COR-L47 (cell line): ENCODE data around the gene USP36.
"Not testable (repeated sequence)": the region's sequence is repeated elsewhere in the genome, so short reads cannot be mapped to it uniquely, and the experiment has no call there.

Experiments used
- DNase-seq: peaks from one replicate; lab custom pipeline; 2025; lab: John Stamatoyannopoulos, UW

Gene USP36

GRCh38 chr17:78840780-78841611 is at the start of gene USP36:
Gene USP36, minus strand, starts transcription at chr17:78840814. Its CDS starts 4,451 bp downstream, at chr17:78836363.
- DNase-seq: peak; percentile 100

DNA sequence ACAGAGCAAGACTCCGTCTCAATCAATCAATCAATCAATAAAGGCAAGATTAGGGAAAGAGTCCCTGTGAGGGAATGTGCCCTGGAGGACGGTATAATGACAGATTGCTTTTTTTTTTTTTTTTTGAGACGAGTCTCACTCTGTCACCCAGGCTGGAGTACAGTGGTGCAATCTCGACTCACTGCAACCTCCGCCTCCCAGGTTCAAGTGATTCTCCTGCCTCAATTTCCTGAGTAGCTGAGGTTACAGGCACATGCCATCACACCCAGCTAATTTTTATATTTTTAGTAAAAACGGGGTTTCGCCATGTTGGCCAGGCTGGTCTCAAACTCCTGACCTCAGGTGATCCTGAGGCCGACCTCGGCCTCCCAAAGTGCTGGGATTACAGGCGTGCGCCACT is 49.5 kb upstream of the USP36 start:
- not testable (repeated sequence) for DNase-seq

GRCh38 chr17:78889531-78889930 is 48.9 kb upstream of the USP36 start:
- DNase-seq: no peak

GRCh38 chr17:78888941-78889518 is 48.4 kb upstream of the USP36 start:
- DNase-seq: peak; percentile 88

DNA sequence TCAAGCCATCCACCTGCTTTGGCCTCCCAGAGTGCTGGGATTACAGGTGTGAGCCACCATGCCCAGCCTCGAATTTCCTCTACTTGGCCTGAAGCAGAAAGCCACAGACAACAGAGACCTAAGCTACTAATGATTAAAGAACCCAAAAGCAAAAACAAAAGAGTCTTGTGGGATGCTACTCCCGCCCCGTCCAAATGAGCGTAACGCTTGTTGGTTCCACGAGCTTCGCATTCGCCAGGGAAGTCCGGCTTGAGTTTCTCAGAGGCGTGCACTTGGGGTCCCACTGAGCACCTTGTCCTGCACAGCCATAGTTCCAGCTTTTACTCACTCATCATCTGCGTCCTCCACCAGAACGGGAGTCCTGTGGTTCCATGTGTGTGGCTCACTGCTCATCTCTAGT is 46.3 kb upstream of the USP36 start:
- DNase-seq: no peak

DNA sequence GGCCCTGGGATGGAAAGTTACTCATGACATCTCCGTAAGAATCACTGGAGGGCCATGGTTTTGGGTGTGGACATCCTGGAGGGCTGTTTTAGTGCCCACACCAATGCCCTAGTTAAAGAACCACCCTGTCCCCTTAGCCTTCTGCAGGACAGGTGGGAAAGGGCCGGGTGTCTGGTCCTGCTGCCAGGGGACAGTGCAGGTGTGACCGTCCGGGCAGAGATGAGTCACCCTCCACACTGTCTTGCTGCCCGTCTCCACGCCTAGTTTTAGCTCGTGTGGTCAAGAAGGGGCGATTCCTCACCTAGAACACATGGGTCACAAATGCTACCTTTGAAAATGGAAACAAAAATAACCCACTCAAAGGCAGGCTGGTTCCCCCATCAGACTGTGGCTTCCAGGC is 45.3 kb upstream of the USP36 start:
- no peak for DNase-seq

- DNase-seq: no peak
Measured at GRCh38 chr17:78884876-78885667, 44.5 kb upstream of the USP36 start.

- no peak for DNase-seq
Measured at GRCh38 chr17:78884148-78884825, 43.7 kb upstream of the USP36 start.

- peak; percentile 91 for DNase-seq
Measured at GRCh38 chr17:78883533-78884131, 43.0 kb upstream of the USP36 start.

DNA sequence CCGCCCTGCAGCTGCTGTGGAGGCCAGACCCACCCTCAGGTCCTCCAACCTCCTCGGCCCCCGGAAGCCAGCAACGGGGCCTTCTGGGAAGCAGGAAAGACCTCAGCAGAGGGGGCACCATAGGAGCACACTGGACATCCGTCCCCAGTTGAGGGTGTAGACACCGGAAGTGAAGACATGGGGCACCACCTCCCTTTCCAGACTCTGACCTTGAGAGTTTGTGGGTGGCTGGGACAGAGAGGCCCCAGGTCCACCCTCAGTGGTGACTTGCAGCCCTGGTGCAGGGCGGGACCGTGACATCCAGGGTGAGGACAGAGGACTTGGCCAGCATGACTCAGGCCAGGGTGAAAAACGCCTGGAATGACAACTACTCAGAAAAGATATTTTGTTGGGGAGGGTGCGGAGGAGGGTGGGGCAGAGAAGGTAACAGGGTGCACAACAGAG is 42.5 kb upstream of the USP36 start:
- no peak for DNase-seq

- no peak for DNase-seq
Measured at GRCh38 chr17:78882540-78883088, 42.0 kb upstream of the USP36 start.

DNA sequence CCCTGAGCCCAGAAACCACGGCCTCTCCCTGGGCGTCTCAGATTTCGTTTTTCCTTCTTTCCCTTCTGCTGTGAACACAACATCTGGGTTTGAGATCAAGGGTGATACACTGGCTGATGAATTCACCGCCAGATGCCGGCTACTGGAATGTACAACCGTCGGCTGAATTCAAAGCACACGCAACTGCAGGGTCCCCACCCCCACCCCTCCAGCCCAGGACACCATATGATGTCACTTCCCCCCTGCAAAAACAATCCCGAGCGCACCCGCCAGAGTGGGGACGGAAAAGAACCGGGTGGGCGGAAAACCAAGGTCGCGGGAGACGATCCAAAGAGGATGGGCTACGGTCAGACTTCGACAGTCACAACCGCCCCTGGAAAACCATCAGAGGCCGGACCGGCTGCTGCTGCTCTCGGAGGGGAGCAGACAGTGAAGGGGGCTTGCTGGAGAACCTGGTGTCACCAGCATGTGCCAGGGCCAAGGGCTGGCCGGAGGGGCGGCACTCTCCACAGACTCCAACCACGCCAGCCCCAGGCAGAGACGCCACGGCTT is 39.1 kb upstream of the USP36 start:
- DNase-seq: no peak

DNA sequence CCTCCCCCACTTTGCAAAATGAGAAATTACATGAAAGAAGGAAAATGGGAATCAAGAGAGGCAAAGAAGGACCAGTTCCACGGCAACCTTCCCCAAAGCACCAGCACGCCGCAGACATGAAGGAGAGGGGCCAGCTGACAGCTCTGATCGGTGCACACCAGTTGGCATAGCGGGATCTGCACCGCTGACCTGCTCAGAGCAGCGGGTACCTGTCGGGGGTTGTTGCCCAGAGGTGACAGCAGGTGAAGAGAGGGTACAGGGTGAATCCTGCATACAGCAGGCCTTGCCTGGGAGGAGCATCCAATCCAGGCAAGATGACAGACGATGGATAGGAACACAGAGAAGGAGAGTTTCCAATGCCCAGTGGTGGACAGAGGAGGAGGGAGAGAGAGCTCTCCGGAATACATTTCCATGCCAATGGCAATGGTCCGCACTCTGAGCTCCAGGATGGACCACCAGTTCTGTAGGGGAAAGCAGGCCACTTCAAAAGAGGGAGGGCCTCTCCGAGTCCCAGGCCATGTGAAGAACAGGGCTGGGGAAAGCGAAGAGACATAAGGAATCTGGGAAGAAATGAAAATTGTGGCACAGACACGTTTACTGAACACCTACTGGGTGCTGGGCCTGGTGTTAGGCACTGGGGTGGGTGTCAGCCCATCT is 38.4 kb upstream of the USP36 start:
- no peak for DNase-seq

DNA sequence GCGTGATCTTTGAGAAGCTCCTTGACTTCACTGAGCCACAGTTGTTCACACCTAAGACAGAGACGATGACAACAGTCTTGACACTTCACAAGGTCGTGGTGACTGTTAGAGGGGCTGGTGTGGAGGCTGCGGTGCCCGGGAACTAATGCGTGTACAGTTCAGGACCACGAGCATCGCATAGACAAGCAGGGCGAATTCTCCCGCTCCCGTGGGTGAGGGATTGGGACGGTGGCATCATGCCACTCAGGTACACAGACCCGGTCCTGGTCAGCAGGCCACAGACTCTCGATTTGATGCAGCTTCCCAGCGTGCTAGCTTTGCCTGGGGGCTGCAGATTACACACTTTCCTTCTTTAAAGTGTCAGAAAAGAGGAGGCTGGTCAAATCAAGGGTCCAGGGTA is 37.6 kb upstream of the USP36 start:
- no peak for DNase-seq

DNA sequence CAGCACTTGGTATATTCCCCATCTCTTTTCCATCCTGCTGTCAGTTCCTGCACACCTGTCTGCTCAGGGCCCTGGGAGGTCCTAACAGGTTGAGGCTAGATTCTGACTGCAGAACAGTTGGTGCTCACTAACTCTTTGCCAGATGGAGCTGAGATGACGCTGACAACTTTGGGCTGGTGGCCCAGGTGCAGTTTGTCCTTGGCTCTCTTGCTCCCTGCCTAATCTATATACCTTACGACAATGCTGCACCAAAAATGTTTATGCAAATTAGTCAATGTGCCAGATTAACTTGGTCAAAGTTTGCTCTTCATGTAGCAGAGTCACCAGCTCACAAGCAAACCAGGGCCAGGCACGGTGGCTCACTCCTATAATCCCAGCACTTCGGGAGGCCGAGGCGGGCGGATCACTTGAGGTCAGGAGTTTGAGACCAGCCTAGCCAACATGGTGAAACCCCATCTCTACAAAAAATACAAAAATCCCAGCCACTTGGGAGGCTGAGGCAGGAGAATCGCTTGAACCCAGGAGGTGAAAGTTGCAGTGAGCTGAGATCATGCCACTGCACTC is 36.4 kb upstream of the USP36 start:
- DNase-seq: not testable (repeated sequence)

GRCh38 chr17:78876094-78876597 is 35.5 kb upstream of the USP36 start:
- DNase-seq: no peak

DNA sequence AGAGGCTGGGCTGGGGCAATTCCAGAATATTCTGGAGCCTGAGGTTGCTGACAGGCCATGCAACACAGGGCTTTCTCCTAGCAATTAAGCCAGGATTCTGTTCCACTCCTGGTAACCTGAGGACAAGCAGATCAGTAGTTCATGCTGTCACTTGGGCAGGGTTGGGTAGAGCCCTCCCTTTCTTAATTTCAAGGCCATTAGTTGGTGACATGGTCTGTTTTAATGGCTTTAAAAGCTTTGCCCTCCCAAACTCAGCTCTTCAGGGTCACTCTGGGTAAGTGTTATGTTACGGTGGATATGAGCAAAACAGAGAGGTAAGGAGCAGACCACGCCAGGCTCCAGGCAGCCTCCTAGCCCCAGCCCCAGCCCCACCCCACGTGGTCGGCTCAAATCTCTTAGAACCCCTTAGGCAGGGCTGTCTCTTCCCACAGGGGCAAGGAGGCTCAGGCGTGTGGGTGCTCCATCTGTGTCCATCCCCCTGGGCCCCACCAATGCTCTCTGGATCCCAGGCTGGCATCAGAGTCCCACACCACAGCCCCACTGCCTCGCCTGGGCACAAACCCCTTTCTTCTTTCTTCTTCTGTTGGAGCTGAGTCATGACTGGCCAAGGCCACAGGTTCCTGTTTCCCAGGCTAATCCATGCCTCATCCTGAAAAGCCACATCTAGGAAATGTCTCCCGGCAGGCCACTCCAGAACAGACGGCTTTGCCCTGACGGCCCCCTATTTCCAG is 34.9 kb upstream of the USP36 start:
- DNase-seq: no peak

DNA sequence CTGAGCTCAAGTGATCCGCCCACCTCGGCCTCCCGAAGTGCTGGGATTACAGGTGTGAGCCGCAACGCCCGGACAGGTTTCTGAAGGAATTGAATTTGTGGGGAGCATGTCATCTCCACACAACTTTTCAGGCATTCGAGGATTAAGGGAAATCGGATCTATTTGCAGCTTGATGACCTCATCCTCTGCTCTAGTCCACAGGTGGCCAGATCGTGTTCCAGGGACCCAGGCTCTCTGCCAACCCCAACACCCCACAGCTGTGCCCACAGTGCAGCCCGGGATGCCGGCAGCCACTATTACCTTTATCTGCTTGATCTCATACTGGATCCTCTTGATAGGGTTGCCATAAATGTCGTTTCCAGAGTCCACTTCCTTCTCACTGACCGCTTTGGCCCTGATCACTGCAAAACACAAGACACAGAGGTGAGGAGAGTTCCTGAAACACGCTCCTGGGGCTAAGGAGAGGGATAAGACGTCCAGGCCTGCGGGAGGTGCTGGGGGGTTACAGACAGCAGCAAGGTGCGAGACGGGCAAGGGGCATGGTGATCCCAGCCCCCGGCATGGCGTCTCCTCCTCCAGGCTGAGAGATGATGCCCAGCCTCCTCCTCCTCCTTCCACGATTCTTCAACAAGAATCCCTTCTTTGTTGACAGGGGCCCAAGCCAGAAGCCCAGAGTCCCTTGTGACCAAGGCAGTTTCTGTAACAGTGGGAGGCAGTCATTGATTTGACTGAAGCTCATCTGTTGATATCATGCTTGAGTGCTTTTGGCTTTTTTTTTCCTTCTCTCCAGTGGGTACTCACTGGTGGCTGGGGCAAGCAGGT is 33.1 kb upstream of the USP36 start:
- DNase-seq: peak; percentile 77
